Mesendoderm (in vitro differentiated cells): ENCODE measurements around the gene VPS54.
A peak's percentile ranks its signal among the peaks of the same experiment; 100 is the strongest.

ENCODE experiments used
- DNase-seq: peaks from one replicate; pipeline ENCODE4 v3.0.0; 2013
- H2AK5ac ChIP-seq: 2 replicates; pipeline ENCODE4 v1.6.1; 2013; ENCODE audit warnings: low read length, inconsistent platforms
- H2BK120ac ChIP-seq: 2 replicates; pipeline ENCODE4 v1.6.1; 2013; ENCODE audit warnings: low read depth, mild to moderate bottlenecking, low read length, moderate library complexity, mixed read lengths
- H2BK15ac ChIP-seq: replicated peaks from 2 replicates; pipeline ENCODE4 v1.6.1; 2013; ENCODE audit warnings: low read depth, mild to moderate bottlenecking, moderate library complexity
- H2BK5ac ChIP-seq: 2 replicates; pipeline ENCODE4 v1.6.1; 2013; ENCODE audit warnings: low read length, inconsistent platforms
- H3K18ac ChIP-seq: 2 replicates; pipeline ENCODE4 v1.6.1; 2013; ENCODE audit warnings: mild to moderate bottlenecking, low read length, mixed read lengths
- H3K23ac ChIP-seq: one replicate; pipeline ENCODE4 v1.6.1; 2013; ENCODE audit warnings: low read length
- H3K27ac ChIP-seq: 2 replicates; pipeline ENCODE4 v1.5.1; 2013; ENCODE audit warnings: low read depth, mild to moderate bottlenecking, inconsistent platforms, low read length, moderate library complexity
- H3K27me3 ChIP-seq: 2 replicates; pipeline ENCODE4 v1.6.1; 2013; ENCODE audit warnings: low read length, control low read depth, mild to moderate bottlenecking, inconsistent platforms; ENCODE audit not compliant: insufficient read depth, poor library complexity
- H3K36me3 ChIP-seq: 2 replicates; pipeline ENCODE4 v1.6.1; 2013; ENCODE audit warnings: low read length, inconsistent platforms; ENCODE audit not compliant: control insufficient read depth, insufficient read depth
- H3K4ac ChIP-seq: one replicate; pipeline ENCODE4 v1.6.1; 2013; ENCODE audit warnings: low read depth, mild to moderate bottlenecking, low read length, moderate library complexity
- H3K4me1 ChIP-seq: 2 replicates; pipeline ENCODE4 v1.6.1; 2013; ENCODE audit warnings: low read depth, low read length, inconsistent platforms; ENCODE audit not compliant: control insufficient read depth
- H3K4me2 ChIP-seq: 2 replicates; pipeline ENCODE4 v1.6.1; 2013; ENCODE audit warnings: low read length
- H3K4me3 ChIP-seq: 2 replicates; pipeline ENCODE4 v1.5.1; 2013; ENCODE audit warnings: mild to moderate bottlenecking, low read length
- H3K56ac ChIP-seq: one replicate; pipeline ENCODE4 v1.6.1; 2013; ENCODE audit warnings: low read length
- H3K79me1 ChIP-seq: 2 replicates; pipeline ENCODE4 v1.6.1; 2013; ENCODE audit warnings: low read length, inconsistent platforms
- H3K79me2 ChIP-seq: 2 replicates; pipeline ENCODE4 v1.6.1; 2013; ENCODE audit warnings: mild to moderate bottlenecking, low read length; ENCODE audit not compliant: control insufficient read depth, insufficient read depth
- H3K9ac ChIP-seq: 2 replicates; pipeline ENCODE4 v1.6.1; 2013; ENCODE audit warnings: low read length, inconsistent platforms
- H4K5ac ChIP-seq: one replicate; pipeline ENCODE4 v1.6.1; 2013; ENCODE audit warnings: low read length
- H4K8ac ChIP-seq: one replicate; pipeline ENCODE4 v1.6.1; 2013; ENCODE audit warnings: low read depth, mild to moderate bottlenecking, control low read depth, low read length, moderate library complexity
- WGBS: extraction: QIAGEN DNeasy Blood & Tissue Kit; methylation state at CpG from one replicate; pipeline ENCODE4 v1.1.7; 2013; ENCODE audit warnings: low lambda C conversion rate, missing lambda C conversion rate; ENCODE audit not compliant: insufficient coverage; ENCODE audit errors: extremely low coverage; 5-methylcytosine and 5-hydroxymethylcytosine counted together

Gene VPS54

DNA sequence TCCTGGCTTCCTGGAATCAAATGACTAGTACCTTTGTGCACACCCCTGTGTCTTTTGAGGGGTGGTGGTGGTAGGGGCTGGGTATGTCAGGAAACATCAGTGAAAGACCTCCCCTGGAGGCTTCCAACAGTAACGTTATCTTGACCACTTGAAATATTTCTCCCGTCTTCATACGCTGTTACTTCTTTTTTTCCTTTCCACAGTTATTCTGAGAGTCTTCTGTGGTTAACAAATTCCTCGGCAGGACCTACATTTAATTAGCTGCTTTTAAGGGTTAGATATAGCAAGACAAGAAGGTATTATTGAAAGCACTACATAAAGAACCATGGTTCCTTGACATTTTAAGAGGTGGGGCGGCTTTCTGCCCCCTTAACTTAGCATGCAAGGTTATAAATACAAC, 142.9 kb downstream of the VPS54 start:
- H3K4me1 ChIP-seq, result peaks cover 8% of the 10 kb centered on the region
- no peak overlapping the region for H3K4me2 ChIP-seq
- no peak overlapping the region for H3K4me3 ChIP-seq
- no peak overlapping the region for H3K9ac ChIP-seq
- WGBS, result no CpG with 5 or more reads among the region's 5 CpGs
- H3K79me2 ChIP-seq, result peaks cover 35% of the 10 kb centered on the region
- no peak overlapping the region for H2BK5ac ChIP-seq
- no peak overlapping the region for H4K8ac ChIP-seq
- no peak overlapping the region for H3K56ac ChIP-seq
- H4K5ac ChIP-seq, result no peak overlapping the region
- H2BK15ac ChIP-seq, result no peak overlapping the region
- H3K18ac ChIP-seq, result no peak overlapping the region
- peaks cover 19% of the 10 kb centered on the region for H3K79me1 ChIP-seq
- H2BK120ac ChIP-seq, result no peak overlapping the region
- no peak for DNase-seq
- H3K23ac ChIP-seq, result no peak overlapping the region
- H3K27me3 ChIP-seq, result no peaks in the 10 kb centered on the region
- no peak overlapping the region for H3K4ac ChIP-seq
- H2AK5ac ChIP-seq, result no peak overlapping the region
- H3K36me3 ChIP-seq, result no peaks in the 10 kb centered on the region
- H3K27ac ChIP-seq, result no peak overlapping the region

GRCh38 chr2:63875559-63876245, 143.5 kb downstream of the VPS54 start:
- H3K79me1 ChIP-seq, result peaks cover 19% of the 10 kb centered on the region
- H3K56ac ChIP-seq, result no peak overlapping the region
- H3K36me3 ChIP-seq, result no peaks in the 10 kb centered on the region
- no peaks in the 10 kb centered on the region for H3K27me3 ChIP-seq
- no peak overlapping the region for H4K5ac ChIP-seq
- no peak overlapping the region for H4K8ac ChIP-seq
- H3K4ac ChIP-seq, result no peak overlapping the region
- no peak overlapping the region for H2BK120ac ChIP-seq
- no peak overlapping the region for H3K4me2 ChIP-seq
- H2BK5ac ChIP-seq, result no peak overlapping the region
- H3K4me1 ChIP-seq, result peaks cover 7% of the 10 kb centered on the region
- DNase-seq, result peak; percentile 34
- H3K79me2 ChIP-seq, result peaks cover 35% of the 10 kb centered on the region
- H2AK5ac ChIP-seq, result no peak overlapping the region
- WGBS, result no CpG with 5 or more reads among the region's 3 CpGs
- no peak overlapping the region for H2BK15ac ChIP-seq
- H3K9ac ChIP-seq, result no peak overlapping the region
- peak overlapping the region; percentile 11 for H3K23ac ChIP-seq
- no peak overlapping the region for H3K18ac ChIP-seq
- no peak overlapping the region for H3K4me3 ChIP-seq
- no peak overlapping the region for H3K27ac ChIP-seq

- Histone ChIP-seq H3K79me1 (peaks cover 19% of the 10 kb centered on the region), H4K5ac (no peak overlapping the region), H3K4me2 (no peak overlapping the region), H3K4ac (no peak overlapping the region), H3K18ac (no peak overlapping the region), H3K36me3 (no peaks in the 10 kb centered on the region), H2BK5ac (no peak overlapping the region), H3K9ac (no peak overlapping the region), H2BK15ac (no peak overlapping the region), H3K79me2 (peaks cover 37% of the 10 kb centered on the region), H2AK5ac (no peak overlapping the region), H4K8ac (no peak overlapping the region), H2BK120ac (no peak overlapping the region), H3K4me1 (peaks cover 5% of the 10 kb centered on the region), H3K27ac (no peak overlapping the region), H3K56ac (no peak overlapping the region), H3K4me3 (no peak overlapping the region), H3K27me3 (no peaks in the 10 kb centered on the region), H3K23ac (no peak overlapping the region)
- DNase-seq, result no peak
- WGBS, result no CpG with 5 or more reads among the region's 1 CpG
Measured at GRCh38 chr2:63875131-63875527, 144.1 kb downstream of the VPS54 start.

DNA sequence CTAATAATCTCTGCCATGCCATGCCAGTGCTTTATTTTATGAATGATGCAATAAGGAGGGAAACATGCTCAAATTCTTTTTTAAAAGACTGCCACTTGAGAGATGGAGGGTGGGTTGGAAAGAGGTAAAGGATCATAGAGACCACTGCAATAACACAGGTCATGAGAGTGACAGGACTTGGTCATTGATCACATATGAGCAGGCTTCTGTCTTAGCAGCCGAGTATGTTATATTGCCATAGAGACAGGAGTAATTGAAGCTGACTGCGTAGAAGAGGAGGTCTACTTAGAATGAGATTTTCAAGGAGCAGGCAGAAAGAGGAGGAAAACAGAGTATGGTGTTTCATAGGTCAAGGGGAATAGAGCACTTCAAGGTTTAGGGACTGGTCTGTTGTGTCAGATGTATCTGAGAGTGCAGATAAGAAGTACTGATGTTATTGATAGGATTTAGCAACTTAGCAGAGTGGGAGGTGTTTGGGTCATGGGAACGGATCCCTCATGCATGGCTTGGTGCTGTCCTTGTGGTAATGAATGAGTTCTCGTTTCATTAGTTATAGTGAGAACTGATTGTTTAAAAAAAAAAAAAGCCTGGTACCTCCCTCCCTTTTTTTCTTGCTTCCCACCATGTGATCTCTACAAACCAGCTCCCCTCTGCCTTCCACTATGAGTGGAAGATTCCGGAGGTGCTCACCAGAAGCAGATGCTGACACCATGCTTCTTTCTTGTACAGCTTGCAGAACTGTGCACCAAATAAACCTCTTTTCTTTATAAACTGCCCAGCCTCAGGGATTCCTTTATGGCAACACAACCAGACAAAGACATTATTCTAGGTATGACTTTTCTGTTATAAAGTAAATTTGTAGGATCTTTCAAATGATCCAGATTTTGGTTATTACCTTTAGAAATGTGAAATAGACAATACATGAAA, 144.8 kb downstream of the VPS54 start:
- no peak overlapping the region for H3K56ac ChIP-seq

DNA sequence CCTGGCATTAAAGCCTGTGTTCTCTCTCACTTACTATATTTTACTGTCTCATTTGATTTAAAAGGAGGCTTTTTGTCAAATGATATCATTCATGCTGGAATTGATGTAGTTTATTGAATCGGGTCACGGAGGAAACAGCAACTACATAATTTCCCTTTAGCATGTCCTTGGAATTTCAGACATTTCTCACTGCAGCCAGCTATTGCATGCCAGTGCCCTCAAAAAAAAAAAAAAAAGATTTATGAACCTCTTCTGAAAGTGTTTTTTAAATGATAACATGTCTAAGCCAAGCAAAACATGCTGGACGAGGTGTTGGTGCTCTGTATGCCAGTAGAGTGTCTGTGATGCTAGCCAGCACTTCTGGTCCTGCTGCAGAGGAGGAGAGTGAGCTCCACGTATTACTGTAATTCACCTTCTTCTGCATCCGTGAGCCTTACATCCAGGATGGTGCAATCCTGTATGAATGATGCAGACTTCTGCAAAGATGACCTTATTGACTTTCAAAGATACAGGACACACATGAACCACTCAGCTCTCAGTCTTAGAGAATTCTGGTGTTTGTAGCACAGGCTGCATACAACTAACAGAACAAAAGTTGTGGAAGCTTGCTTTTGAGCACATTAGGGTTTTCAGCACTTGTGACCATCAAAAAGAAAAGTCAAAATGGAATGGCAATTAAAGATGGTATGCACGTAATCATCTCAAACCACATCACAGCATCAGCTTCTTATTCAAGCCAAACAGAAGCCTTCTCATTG, 146.5 kb downstream of the VPS54 start:
- Histone ChIP-seq H4K8ac (no peak overlapping the region), H3K23ac (no peak overlapping the region), H3K36me3 (no peaks in the 10 kb centered on the region), H3K4me2 (no peak overlapping the region), H3K56ac (no peak overlapping the region), H3K27ac (no peak overlapping the region), H3K9ac (no peak overlapping the region), H3K79me1 (peaks cover 19% of the 10 kb centered on the region), H3K79me2 (peaks cover 42% of the 10 kb centered on the region), H2BK15ac (no peak overlapping the region), H3K4me3 (no peak overlapping the region), H3K4me1 (peaks cover 5% of the 10 kb centered on the region), H3K4ac (no peak overlapping the region), H2BK120ac (no peak overlapping the region), H2AK5ac (no peak overlapping the region), H3K18ac (no peak overlapping the region), H3K27me3 (no peaks in the 10 kb centered on the region), H4K5ac (no peak overlapping the region), H2BK5ac (no peak overlapping the region)
- WGBS, result no CpG with 5 or more reads among the region's 6 CpGs
- DNase-seq, result no peak

More for the DNA sequence above, 144.8 kb downstream of the VPS54 start:
- H3K27me3 ChIP-seq, result no peaks in the 10 kb centered on the region
- WGBS, result no CpG with 5 or more reads among the region's 5 CpGs
- no peak overlapping the region for H2AK5ac ChIP-seq
- no peak for DNase-seq
- H3K9ac ChIP-seq, result no peak overlapping the region
- no peak overlapping the region for H3K4me2 ChIP-seq
- H4K8ac ChIP-seq, result no peak overlapping the region
- H3K4me3 ChIP-seq, result no peak overlapping the region
- H3K79me1 ChIP-seq, result peaks cover 19% of the 10 kb centered on the region
- H3K18ac ChIP-seq, result no peak overlapping the region
- no peak overlapping the region for H3K23ac ChIP-seq
- H2BK120ac ChIP-seq, result no peak overlapping the region
- H3K79me2 ChIP-seq, result peaks cover 39% of the 10 kb centered on the region
- no peak overlapping the region for H2BK5ac ChIP-seq
- peaks cover 5% of the 10 kb centered on the region for H3K4me1 ChIP-seq
- H3K36me3 ChIP-seq, result no peaks in the 10 kb centered on the region
- H4K5ac ChIP-seq, result no peak overlapping the region
- no peak overlapping the region for H3K27ac ChIP-seq
- H3K4ac ChIP-seq, result no peak overlapping the region
- no peak overlapping the region for H2BK15ac ChIP-seq
